Measurements from ENCODE around the gene EIF2S3. TPM values are rescaled to one million over a fixed set of nuclear protein-coding genes. Genes with fewer than 3 reads are reported as not detected.
A peak's percentile ranks its signal among the peaks of the same experiment; 100 is the strongest.

Gene EIF2S3
- total and polyA plus RNA-seq, 2 of the 13 experiments (the other 11 are each of a cell fraction or from before 2014, with no cell fraction given) = 61.0 to 183 TPM

DNA sequence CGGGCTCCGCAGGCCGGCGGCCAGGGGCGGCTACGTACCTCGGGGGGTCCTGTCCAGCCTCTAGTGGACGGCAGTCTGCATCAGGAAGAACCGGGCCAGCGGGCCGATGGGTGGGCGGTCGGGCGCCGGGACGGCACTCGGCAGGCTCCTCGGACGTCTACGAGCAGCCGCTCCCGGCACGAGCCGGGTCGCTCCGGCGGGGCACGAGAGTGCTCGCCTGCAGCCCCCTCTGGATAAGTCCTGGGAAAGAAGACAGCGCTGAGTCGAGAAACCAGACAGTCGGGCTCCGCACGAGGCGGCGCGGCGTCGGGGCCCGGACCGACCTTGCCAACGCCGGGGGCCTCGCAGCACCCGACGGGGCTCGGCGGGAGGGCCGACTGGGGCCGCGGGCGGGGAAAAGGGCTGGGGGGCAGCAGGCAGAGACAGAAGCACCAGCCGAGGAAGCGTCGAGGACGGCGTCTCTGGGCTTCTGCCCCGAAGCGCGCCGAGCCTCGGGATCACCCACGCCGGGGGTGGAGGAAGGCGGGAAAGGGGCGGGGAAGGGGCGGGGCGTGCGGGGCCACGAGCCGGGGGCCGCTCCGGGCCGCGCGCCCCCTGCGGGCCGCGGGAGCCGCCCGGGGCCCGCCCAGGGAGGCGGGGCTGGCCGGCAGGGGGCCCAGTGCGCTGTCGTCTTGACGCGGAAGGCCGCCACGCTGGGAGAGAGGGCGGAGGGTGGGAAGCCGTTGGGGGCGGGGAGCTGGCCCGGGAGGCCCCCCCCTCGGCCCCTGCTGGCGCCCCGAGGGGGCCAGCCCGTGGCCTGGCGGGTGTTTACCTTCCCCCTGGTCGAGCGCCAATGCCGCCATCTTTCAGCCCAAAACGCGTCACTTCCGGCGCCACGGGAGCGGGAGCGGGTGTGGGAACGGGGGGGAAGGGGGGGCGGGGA, 29.7 kb upstream of the EIF2S3 start (continued):
- TF ChIP-seq, protein P1, sequence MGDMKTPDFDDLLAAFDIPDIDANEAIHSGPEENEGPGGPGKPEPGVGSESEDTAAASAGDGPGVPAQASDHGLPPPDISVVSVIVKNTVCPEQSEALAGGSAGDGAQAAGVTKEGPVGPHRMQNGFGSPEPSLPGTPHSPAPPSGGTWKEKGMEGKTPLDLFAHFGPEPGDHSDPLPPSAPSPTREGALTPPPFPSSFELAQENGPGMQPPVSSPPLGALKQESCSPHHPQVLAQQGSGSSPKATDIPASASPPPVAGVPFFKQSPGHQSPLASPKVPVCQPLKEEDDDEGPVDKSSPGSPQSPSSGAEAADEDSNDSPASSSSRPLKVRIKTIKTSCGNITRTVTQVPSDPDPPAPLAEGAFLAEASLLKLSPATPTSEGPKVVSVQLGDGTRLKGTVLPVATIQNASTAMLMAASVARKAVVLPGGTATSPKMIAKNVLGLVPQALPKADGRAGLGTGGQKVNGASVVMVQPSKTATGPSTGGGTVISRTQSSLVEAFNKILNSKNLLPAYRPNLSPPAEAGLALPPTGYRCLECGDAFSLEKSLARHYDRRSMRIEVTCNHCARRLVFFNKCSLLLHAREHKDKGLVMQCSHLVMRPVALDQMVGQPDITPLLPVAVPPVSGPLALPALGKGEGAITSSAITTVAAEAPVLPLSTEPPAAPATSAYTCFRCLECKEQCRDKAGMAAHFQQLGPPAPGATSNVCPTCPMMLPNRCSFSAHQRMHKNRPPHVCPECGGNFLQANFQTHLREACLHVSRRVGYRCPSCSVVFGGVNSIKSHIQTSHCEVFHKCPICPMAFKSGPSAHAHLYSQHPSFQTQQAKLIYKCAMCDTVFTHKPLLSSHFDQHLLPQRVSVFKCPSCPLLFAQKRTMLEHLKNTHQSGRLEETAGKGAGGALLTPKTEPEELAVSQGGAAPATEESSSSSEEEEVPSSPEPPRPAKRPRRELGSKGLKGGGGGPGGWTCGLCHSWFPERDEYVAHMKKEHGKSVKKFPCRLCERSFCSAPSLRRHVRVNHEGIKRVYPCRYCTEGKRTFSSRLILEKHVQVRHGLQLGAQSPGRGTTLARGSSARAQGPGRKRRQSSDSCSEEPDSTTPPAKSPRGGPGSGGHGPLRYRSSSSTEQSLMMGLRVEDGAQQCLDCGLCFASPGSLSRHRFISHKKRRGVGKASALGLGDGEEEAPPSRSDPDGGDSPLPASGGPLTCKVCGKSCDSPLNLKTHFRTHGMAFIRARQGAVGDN (CRISPR knock-in tag; IDR thresholded peaks at IDR 0.05) = peak; percentile 30; the same call in 1 of the 2 replicates
- TF ChIP-seq FOXK1 (CRISPR knock-in tag; IDR thresholded peaks at IDR 0.05; ENCODE audit: borderline replicate concordance, low read depth) (peak; percentile 48; the same call in 1 of the 2 replicates), ASH2L (IDR thresholded peaks at IDR 0.05; ENCODE audit: insufficient read length, low read depth, low read length) (peak; percentile 53), CENPX (CRISPR knock-in tag; IDR thresholded peaks at IDR 0.05) (no peak), FOXP1 (IDR thresholded peaks at IDR 0.05) (no peak), FOXP1 (CRISPR knock-in tag; IDR thresholded peaks at IDR 0.05) (0 out of 2 replicates have a peak, but pooled peaks have one; percentile 16), ZNF773 (CRISPR knock-in tag; IDR thresholded peaks at IDR 0.05; ENCODE audit: borderline replicate concordance) (0 out of 2 replicates have a peak, but pooled peaks have one; percentile 49), FUBP1 (CRISPR knock-in tag; IDR thresholded peaks at IDR 0.05; ENCODE audit: borderline replicate concordance) (no peak), ZNF337 (CRISPR knock-in tag; IDR thresholded peaks at IDR 0.05; ENCODE audit: borderline replicate concordance, low read depth) (no peak), THAP11 (CRISPR knock-in tag; IDR thresholded peaks at IDR 0.05) (peak; percentile 49; the same call in 1 of the 2 replicates), FOXA1 (IDR thresholded peaks at IDR 0.05) (no peak), FOXA1 (CRISPR knock-in tag; IDR thresholded peaks at IDR 0.05) (peak; percentile 78)
- TF ChIP-seq, protein P2, sequence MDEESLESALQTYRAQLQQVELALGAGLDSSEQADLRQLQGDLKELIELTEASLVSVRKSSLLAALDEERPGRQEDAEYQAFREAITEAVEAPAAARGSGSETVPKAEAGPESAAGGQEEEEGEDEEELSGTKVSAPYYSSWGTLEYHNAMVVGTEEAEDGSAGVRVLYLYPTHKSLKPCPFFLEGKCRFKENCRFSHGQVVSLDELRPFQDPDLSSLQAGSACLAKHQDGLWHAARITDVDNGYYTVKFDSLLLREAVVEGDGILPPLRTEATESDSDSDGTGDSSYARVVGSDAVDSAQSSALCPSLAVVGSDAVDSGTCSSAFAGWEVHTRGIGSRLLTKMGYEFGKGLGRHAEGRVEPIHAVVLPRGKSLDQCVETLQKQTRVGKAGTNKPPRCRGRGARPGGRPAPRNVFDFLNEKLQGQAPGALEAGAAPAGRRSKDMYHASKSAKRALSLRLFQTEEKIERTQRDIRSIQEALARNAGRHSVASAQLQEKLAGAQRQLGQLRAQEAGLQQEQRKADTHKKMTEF (CRISPR knock-in tag; IDR thresholded peaks at IDR 0.05) = peak; percentile 27; the same call in 1 of the 2 replicates
- TF ChIP-seq, protein P3, sequence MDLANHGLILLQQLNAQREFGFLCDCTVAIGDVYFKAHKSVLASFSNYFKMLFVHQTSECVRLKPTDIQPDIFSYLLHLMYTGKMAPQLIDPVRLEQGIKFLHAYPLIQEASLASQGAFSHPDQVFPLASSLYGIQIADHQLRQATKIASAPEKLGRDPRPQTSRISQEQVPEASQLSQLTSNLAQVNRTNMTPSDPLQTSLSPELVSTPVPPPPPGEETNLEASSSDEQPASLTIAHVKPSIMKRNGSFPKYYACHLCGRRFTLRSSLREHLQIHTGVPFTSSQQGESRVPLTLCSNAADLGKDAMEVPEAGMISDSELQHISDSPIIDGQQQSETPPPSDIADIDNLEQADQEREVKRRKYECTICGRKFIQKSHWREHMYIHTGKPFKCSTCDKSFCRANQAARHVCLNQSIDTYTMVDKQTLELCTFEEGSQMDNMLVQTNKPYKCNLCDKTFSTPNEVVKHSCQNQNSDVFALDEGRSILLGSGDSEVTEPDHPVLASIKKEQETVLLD (CRISPR knock-in tag; IDR thresholded peaks at IDR 0.05; ENCODE audit: low read depth) = peak; percentile 87
- TF ChIP-seq, protein P4, sequence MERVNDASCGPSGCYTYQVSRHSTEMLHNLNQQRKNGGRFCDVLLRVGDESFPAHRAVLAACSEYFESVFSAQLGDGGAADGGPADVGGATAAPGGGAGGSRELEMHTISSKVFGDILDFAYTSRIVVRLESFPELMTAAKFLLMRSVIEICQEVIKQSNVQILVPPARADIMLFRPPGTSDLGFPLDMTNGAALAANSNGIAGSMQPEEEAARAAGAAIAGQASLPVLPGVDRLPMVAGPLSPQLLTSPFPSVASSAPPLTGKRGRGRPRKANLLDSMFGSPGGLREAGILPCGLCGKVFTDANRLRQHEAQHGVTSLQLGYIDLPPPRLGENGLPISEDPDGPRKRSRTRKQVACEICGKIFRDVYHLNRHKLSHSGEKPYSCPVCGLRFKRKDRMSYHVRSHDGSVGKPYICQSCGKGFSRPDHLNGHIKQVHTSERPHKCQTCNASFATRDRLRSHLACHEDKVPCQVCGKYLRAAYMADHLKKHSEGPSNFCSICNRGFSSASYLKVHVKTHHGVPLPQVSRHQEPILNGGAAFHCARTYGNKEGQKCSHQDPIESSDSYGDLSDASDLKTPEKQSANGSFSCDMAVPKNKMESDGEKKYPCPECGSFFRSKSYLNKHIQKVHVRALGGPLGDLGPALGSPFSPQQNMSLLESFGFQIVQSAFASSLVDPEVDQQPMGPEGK (CRISPR knock-in tag; IDR thresholded peaks at IDR 0.05) = peak; percentile 95
